ENCODE measurements around the gene PACS1.

- TF ChIP-seq CTCF (conservative IDR thresholded peaks at IDR 0.05 in 1 of 2, IDR thresholded peaks at IDR 0.05 in 1 of 2; ENCODE audit: low read depth in 1 of 2, low read length in 2 of 2) (no peak), EZH2 (IDR thresholded peaks at IDR 0.05; ENCODE audit: low read length, missing control alignments) (no peak)
Measured at GRCh38 chr11:66168289-66168688, 98.2 kb downstream of the PACS1 start.

Data from fibroblast of lung (primary cell).